PC-3 (cell line): ENCODE measurements around the gene TVP23C.

Source experiments
- EZH2 ChIP-seq: fragments of 300-600 bp; sonication (generic); IDR thresholded peaks from one replicate; pipeline ENCODE4 v1.6.1; 2017; ENCODE audit warnings: antibody characterized with exemption, mild to moderate bottlenecking, low read length; ENCODE audit not compliant: unreplicated experiment
- TF ChIP-seq, protein P1 (sequence below): fragments of 300-600 bp; sonication (generic); conservative IDR thresholded peaks from 2 replicates; pipeline ENCODE4 v1.5.1; 2017; ENCODE audit warnings: antibody characterized with exemption, low read depth, mild to moderate bottlenecking, low read length

DNA sequence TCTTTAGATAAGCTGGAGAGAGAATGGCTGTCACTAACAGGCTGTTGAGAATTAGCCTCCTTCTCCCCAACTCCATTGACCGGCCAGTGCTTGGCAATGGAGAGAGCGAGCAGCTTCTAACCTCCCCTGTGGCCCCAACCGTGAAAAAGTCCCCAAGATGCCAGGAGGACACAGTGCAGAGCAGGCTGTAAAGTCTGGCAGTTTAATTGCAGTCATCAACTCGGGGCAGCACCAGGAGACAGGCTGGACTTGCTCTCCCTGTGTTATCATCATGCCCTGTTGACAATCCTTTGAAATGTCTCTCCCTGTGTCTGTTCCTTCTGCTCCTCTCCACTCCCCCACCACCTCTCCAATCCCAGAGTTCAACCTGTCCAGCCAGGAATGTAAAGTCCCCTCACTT, 95.2 kb downstream of the TVP23C start:
- TF ChIP-seq, protein P1, sequence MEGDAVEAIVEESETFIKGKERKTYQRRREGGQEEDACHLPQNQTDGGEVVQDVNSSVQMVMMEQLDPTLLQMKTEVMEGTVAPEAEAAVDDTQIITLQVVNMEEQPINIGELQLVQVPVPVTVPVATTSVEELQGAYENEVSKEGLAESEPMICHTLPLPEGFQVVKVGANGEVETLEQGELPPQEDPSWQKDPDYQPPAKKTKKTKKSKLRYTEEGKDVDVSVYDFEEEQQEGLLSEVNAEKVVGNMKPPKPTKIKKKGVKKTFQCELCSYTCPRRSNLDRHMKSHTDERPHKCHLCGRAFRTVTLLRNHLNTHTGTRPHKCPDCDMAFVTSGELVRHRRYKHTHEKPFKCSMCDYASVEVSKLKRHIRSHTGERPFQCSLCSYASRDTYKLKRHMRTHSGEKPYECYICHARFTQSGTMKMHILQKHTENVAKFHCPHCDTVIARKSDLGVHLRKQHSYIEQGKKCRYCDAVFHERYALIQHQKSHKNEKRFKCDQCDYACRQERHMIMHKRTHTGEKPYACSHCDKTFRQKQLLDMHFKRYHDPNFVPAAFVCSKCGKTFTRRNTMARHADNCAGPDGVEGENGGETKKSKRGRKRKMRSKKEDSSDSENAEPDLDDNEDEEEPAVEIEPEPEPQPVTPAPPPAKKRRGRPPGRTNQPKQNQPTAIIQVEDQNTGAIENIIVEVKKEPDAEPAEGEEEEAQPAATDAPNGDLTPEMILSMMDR = no peak
- TF ChIP-seq EZH2 = no peak
